Measurements from ENCODE around the gene VSTM2B. TPM values are rescaled to one million over a fixed set of nuclear protein-coding genes. Genes with fewer than 3 reads are reported as not detected.
"Not testable (repeated sequence)": the region's sequence is repeated elsewhere in the genome, so short reads cannot be mapped to it uniquely, and the experiment has no call there.

The VSTM2B gene
- total RNA-seq, 1 donor from 2014 or later = 0.18 TPM

DNA sequence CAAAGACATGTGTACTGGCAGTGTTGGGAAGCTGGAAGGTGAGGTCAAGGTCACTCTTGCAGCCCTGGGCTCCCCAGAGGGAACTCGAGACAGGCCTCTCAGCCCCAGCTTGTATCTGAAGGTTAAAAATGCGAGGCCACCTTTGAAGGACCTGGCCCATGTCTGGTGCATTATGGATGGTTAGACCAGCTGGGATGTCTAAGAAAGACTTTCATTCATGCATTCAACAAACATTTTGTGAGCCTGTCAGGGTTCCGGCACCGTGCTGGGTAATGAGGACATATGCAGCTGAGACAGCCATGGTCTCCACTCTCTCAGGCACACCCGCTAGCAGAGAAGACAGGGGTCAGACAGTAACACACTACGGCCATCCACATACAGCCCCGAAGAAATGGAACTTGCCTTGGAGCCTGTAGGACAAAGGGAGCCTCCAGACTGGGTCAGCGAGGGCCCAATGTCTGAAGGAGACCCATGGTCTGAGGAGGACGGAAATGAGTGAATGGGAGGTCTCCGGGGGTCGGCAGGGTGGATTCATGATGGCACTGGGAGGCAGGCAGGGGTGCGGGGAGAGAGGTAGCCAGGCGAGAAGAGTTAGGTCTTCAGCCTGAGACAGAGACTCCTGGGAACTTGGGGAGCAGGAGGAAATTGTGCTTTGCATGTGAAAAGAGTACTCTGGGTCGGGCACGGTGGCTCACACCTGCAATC, 19.0 kb downstream of the VSTM2B start:
- peaks cover 4% of the 10 kb centered on the region for H3K27me3 Mint-ChIP-seq (ENCODE audit: unreplicated experiment)
- no peak overlapping the region for H3K4me3 Mint-ChIP-seq (ENCODE audit: unreplicated experiment)
- TF ChIP-seq, protein P1, sequence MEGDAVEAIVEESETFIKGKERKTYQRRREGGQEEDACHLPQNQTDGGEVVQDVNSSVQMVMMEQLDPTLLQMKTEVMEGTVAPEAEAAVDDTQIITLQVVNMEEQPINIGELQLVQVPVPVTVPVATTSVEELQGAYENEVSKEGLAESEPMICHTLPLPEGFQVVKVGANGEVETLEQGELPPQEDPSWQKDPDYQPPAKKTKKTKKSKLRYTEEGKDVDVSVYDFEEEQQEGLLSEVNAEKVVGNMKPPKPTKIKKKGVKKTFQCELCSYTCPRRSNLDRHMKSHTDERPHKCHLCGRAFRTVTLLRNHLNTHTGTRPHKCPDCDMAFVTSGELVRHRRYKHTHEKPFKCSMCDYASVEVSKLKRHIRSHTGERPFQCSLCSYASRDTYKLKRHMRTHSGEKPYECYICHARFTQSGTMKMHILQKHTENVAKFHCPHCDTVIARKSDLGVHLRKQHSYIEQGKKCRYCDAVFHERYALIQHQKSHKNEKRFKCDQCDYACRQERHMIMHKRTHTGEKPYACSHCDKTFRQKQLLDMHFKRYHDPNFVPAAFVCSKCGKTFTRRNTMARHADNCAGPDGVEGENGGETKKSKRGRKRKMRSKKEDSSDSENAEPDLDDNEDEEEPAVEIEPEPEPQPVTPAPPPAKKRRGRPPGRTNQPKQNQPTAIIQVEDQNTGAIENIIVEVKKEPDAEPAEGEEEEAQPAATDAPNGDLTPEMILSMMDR (IDR thresholded peaks at IDR 0.05; ENCODE audit: unreplicated experiment) = no peak
- peaks cover 5% of the 10 kb centered on the region for H3K36me3 Mint-ChIP-seq (ENCODE audit: low read depth, unreplicated experiment)
- no peak overlapping the region for H3K27ac Mint-ChIP-seq (ENCODE audit: unreplicated experiment)
- H3K9me3 Mint-ChIP-seq (ENCODE audit: unreplicated experiment) = no peaks in the 10 kb centered on the region
- no peaks in the 10 kb centered on the region for H3K4me1 Mint-ChIP-seq (ENCODE audit: unreplicated experiment)
- DNase-seq (ENCODE audit: low spot score) = no peak

DNA sequence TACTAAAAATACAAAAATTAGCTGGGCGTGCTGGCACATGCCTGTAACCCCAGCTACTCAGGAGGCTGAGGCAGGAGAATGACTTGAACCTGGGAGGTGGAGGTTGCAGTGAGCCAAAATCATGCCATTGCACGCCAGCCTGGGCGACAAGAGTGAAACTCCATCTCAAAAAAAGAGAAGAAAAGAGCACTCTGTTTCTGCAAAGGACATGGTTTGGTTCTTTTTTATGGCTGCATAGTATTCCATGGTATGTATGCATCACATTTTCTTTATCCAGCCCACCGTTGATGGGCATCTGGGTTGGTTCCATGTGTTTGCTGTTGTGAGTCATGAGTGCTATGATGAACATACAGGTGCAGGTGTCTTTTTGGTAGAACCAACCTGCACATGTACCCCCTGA, 19.7 kb downstream of the VSTM2B start:
- not testable (repeated sequence) for H3K4me3 Mint-ChIP-seq (ENCODE audit: unreplicated experiment); DNase-seq (ENCODE audit: low spot score); H3K36me3 Mint-ChIP-seq (ENCODE audit: low read depth, unreplicated experiment); H3K27me3 Mint-ChIP-seq (ENCODE audit: unreplicated experiment); H3K9me3 Mint-ChIP-seq (ENCODE audit: unreplicated experiment); H3K4me1 Mint-ChIP-seq (ENCODE audit: unreplicated experiment); H3K27ac Mint-ChIP-seq (ENCODE audit: unreplicated experiment)

DNA sequence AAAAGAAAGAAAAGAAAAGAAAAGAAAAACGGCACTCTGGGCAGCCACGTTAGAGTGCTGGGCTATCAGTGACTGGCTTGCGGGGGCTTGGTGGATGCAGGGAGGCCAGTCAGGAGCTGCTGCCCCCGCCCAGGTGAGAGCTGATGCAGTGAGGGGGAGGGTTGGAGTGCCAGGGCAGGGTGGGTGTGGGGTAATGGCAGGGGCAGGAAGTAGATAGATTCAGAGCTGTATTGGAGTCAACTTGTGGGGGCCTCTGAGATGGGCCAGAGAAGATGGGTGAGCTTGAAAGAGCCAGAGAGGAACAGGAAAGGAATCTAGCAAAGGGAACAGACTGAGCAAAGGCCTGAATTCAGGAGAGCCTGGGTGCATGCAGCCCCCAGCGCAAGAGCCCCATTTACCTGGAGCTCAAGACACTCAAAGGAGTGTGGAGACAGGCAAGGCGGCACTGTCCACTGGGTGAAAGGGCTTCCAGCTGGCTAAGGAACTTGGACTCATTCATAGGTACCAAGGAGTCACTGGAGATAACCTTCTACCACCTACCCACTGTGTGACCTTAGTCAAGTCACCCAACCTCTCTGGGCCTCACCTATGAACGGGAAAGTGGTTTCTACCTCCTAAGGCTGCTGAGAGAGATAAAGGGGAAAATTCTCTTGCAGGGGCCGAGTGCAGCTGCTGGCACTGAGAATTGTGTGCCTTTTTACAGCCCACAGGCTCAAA, 20.2 kb downstream of the VSTM2B start:
- TF ChIP-seq, protein P1 (IDR thresholded peaks at IDR 0.05; ENCODE audit: unreplicated experiment) = no peak
- peaks cover 2% of the 10 kb centered on the region for H3K27me3 Mint-ChIP-seq (ENCODE audit: unreplicated experiment)
- no peaks in the 10 kb centered on the region for H3K4me1 Mint-ChIP-seq (ENCODE audit: unreplicated experiment)
- peak overlapping the region; percentile 52 for H3K27ac Mint-ChIP-seq (ENCODE audit: unreplicated experiment)
- no peak for DNase-seq (ENCODE audit: low spot score)
- H3K36me3 Mint-ChIP-seq (ENCODE audit: low read depth, unreplicated experiment) = peaks cover 5% of the 10 kb centered on the region
- H3K4me3 Mint-ChIP-seq (ENCODE audit: unreplicated experiment) = no peak overlapping the region
- H3K9me3 Mint-ChIP-seq (ENCODE audit: unreplicated experiment) = no peaks in the 10 kb centered on the region

DNA sequence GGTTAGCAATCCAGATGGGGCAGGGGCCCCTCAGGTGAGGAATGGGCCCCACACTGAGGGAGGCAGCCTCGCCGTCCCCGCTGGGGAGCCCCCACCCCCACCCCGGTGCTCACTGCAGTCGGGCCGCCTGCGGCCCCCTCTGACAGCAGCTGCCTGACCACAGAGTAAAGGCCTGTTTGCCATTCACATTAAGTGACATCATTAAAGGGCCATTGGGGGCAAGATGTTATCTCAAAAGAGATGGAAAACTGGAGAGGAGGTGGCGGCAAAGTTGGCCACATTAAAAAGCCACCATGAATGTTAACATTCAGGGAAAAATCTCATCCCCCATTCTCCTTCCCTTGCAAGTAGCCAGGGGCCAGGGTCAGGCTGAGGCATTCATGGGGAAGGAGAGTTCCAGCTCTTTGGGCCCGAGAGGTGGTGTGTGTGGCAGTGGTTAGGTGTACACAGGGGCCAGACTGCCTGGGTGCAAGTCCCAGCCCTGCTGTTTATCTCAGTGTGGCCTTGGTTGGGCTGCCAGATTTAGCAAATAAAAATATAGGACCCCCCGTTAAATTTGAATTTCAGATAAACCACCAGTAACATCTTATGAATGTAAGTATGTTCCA, 20.9 kb downstream of the VSTM2B start:
- Mint-ChIP-seq H3K27ac (ENCODE audit: unreplicated experiment) (no peak overlapping the region), H3K27me3 (ENCODE audit: unreplicated experiment) (peaks cover 2% of the 10 kb centered on the region), H3K4me1 (ENCODE audit: unreplicated experiment) (no peaks in the 10 kb centered on the region), H3K9me3 (ENCODE audit: unreplicated experiment) (no peaks in the 10 kb centered on the region), H3K4me3 (ENCODE audit: unreplicated experiment) (no peak overlapping the region), H3K36me3 (ENCODE audit: low read depth, unreplicated experiment) (peaks cover 5% of the 10 kb centered on the region)
- no peak for DNase-seq (ENCODE audit: low spot score)
- TF ChIP-seq, protein P1 (IDR thresholded peaks at IDR 0.05; ENCODE audit: unreplicated experiment) = no peak

DNA sequence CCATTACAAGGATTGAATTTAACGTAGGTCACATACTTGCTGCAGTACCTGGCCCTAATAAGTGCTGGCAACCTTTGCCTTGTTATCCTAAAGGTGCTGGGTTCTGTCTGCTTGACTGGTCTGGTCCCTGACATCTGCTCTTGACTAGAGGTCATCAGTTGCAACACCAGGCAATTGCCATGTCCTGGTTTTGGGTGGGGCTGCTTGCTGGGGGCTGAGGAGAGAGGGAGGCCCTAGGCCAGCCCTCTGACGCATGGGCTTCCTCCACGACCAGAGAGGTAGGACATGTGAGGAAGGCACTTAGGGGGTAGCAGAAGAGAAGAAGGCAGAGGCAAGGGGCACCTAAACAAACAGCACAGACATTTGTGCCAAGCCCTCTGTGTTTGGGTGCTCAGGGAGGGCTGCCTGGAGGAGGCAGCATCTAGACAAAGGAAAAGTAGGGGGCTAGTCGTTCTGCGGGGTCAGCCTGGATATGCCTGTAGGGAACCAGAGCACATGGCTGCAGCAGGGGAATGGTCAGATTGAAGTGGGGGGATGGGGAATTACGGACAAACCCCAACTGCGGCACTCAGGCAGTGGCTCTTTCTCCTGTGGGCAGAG, 21.7 kb downstream of the VSTM2B start:
- no peak overlapping the region for H3K4me3 Mint-ChIP-seq (ENCODE audit: unreplicated experiment)

More for the DNA sequence above, 21.7 kb downstream of the VSTM2B start:
- Mint-ChIP-seq H3K4me1 (ENCODE audit: unreplicated experiment) (no peaks in the 10 kb centered on the region), H3K27ac (ENCODE audit: unreplicated experiment) (peak overlapping the region; percentile 13), H3K36me3 (ENCODE audit: low read depth, unreplicated experiment) (peaks cover 5% of the 10 kb centered on the region), H3K27me3 (ENCODE audit: unreplicated experiment) (peaks cover 5% of the 10 kb centered on the region), H3K9me3 (ENCODE audit: unreplicated experiment) (no peaks in the 10 kb centered on the region)
- DNase-seq (ENCODE audit: low spot score) = no peak
- TF ChIP-seq, protein P1 (IDR thresholded peaks at IDR 0.05; ENCODE audit: unreplicated experiment) = no peak
